Stimulated activated CD8-positive, alpha-beta memory T cell treated with anti-CD3 and anti-CD28 coated beads, Interleukin-4, amount 100 ng/mL, for 24 hours (primary cell): ENCODE data around the gene BCAR1.

Experiments
- DNase-seq: peaks from one replicate; pipeline ENCODE4 v3.0.0-alpha.2; 2020; ENCODE audit warnings: low read depth

The BCAR1 gene

GRCh38 chr16:75203667-75204409, 47.6 kb downstream of the BCAR1 start:
- no peak for DNase-seq

- no peak for DNase-seq
These were observed 48.3 kb downstream of the BCAR1 start for GRCh38 chr16:75203096-75203495.

- no peak for DNase-seq
These were observed 49.3 kb downstream of the BCAR1 start for GRCh38 chr16:75202069-75202590.

- no peak for DNase-seq
These were observed 53.3 kb downstream of the BCAR1 start for GRCh38 chr16:75198135-75198600.

GRCh38 chr16:75197522-75198134, 53.8 kb downstream of the BCAR1 start:
- no peak for DNase-seq

GRCh38 chr16:75196836-75197235, 54.6 kb downstream of the BCAR1 start:
- no peak for DNase-seq

- no peak for DNase-seq
These were observed 55.3 kb downstream of the BCAR1 start for GRCh38 chr16:75195811-75196790.

- DNase-seq: no peak
These were observed 57.5 kb downstream of the BCAR1 start for GRCh38 chr16:75193730-75194444.

GRCh38 chr16:75193265-75193650, 58.2 kb downstream of the BCAR1 start:
- DNase-seq: no peak

- DNase-seq: no peak
These were observed 58.7 kb downstream of the BCAR1 start for GRCh38 chr16:75192606-75193264.

DNA sequence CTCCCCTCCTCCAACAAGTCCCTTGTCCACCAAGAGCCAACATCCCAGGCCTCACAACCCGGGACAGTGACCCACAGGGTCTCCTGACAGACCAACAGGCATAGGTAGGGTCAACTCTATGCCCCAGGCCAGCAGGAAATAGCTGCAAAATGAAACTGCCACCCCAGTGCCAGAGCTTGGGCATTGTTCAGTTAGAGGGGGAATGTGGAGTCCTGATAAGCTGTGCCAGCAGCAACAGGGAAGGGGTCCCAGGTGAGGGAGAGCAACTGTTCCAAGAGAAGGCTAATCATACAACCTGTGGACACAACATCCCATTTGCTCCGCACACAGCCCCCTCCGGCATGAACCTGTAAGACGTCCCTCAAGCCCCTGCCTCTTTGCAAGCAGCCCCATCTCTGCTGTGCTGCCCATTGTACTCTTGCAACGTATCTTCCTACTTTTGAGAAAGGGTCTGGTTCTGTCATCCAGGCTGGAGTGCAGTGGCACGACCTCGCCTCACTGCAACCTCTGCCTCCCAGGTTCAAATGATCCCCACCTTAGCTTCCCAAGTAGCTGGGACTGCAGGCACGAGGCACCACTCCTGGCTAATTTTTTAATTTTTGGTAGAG, 61.7 kb downstream of the BCAR1 start:
- no peak for DNase-seq

GRCh38 chr16:75188832-75189477, 62.5 kb downstream of the BCAR1 start:
- no peak for DNase-seq

DNA sequence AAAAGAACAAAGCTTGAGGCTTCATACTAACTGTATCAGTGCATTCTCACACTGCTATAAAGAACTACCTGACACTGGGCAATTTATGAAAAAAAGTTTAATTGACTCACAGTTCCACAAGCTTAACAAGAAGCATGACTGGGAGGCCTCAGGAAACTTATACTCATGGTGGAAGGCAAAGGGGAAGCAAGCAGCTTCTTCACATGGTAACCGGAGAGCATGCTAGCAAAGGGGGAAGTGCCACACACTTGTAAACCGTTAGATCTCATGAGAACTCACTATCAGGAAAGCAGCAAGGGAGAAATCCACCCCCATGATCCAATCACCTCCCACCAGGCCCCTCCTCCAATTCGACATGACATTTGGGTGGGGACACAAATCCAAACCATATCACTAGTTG, 69.8 kb downstream of the BCAR1 start:
- no peak for DNase-seq

DNA sequence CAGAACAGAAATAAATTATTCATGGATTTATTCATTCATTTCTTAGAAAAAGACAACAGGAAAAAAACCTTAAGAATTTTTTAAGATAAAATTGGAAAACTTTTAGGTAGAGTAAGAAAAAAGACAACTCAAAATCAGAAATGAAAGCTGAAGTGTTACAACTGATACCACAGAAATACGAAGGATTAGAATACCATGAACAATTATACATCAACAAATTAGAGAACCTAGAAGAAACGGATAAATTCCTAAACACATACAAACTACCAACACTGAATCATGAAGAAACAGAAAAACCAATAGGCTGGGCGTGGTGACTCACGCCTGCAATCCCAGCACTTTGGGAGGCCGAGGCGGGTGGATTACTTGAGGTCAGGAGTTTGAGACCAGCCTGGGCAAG, 72.2 kb downstream of the BCAR1 start:
- DNase-seq: no peak
